HG03039 (cell line): ENCODE results near the gene HSD11B2.

Experiments
- ATAC-seq: cut with Tn5 transposase; IDR thresholded peaks from one replicate; pipeline ENCODE4 v1.9.1; 2021; ENCODE audit warnings: mild to moderate bottlenecking, moderate library complexity; ENCODE audit not compliant: unreplicated experiment

HSD11B2 gene

GRCh38 chr16:67430977-67431774 lies at the start of gene HSD11B2:
TSS of gene HSD11B2 (plus strand) at chr16:67431121. CDS start at chr16:67431249, 128 bp downstream.
- ATAC-seq: no peak

GRCh38 chr16:67383284-67383683 lies 47.6 kb upstream of the HSD11B2 start:
- ATAC-seq: no peak

DNA sequence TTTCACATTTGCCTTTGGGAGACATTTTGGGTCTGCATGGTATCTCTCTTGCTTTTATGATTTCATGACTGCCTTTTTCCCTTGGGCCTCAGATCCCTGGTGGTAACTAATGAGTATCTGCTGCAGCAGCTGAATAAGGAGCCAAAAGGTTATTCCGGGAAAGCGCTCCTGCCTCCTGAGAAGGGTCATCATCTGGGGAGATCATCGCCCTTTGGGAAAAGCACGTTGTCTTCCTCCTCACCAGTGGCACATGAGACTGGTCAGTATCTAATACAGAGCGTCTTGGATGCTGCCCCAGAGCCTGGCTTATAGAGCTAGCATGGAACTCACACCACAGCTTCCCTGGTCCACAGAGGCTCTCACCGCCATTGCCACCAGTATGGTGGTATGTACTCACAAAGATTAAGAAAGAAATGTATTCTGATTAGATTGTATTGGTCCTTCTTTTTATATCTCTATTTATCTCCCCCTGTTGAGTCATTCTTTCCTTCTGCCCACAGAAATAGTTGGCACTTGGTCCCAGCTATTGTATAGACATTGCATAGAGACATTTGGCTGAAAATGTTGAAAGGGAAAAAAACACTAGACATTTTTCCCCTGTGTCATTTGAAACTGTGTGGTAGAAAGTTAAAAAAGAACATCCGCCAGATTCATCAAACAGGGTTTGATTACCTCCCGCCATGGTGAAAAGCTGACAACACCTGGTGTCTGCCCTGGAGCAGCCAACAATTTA lies 46.0 kb upstream of the HSD11B2 start:
- ATAC-seq: no peak

- no peak for ATAC-seq
These were observed 44.0 kb upstream of the HSD11B2 start for GRCh38 chr16:67386861-67387455.

DNA sequence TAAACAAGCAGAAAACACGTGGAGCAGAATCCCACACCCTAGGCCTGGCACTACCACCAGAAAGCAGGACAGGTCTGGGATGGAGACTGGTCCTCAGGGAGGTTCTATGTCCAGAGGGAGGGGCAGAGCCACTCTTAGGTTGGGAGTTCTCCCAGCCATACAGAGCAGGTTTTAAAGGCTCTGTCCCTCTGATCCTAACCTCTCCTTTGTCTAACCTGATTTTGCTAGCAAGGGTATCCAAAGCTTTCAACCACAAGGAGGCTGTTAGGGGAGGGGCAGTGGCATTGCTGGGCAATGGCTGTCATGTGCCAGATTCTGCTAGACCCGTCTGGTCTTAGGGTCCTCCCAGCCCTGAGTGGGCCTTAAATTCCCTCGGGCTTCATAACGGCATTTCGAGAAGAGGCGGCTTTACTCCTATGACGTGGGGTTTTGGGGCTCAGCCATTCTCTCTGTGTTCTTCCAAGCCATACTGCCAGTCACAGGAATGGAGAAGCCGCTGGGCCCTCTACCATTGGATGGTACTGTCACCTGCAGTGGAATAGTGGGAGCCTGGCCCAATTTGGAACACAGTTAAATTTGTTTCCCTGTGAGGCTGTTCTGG lies 43.3 kb upstream of the HSD11B2 start:
- ATAC-seq: no peak

GRCh38 chr16:67388191-67388590 lies 42.7 kb upstream of the HSD11B2 start:
- no peak for ATAC-seq

GRCh38 chr16:67388591-67388990 lies 42.3 kb upstream of the HSD11B2 start:
- no peak for ATAC-seq

GRCh38 chr16:67389911-67390815 lies 40.8 kb upstream of the HSD11B2 start:
- ATAC-seq: no peak

GRCh38 chr16:67390816-67391423 lies 40.0 kb upstream of the HSD11B2 start:
- no peak for ATAC-seq

DNA sequence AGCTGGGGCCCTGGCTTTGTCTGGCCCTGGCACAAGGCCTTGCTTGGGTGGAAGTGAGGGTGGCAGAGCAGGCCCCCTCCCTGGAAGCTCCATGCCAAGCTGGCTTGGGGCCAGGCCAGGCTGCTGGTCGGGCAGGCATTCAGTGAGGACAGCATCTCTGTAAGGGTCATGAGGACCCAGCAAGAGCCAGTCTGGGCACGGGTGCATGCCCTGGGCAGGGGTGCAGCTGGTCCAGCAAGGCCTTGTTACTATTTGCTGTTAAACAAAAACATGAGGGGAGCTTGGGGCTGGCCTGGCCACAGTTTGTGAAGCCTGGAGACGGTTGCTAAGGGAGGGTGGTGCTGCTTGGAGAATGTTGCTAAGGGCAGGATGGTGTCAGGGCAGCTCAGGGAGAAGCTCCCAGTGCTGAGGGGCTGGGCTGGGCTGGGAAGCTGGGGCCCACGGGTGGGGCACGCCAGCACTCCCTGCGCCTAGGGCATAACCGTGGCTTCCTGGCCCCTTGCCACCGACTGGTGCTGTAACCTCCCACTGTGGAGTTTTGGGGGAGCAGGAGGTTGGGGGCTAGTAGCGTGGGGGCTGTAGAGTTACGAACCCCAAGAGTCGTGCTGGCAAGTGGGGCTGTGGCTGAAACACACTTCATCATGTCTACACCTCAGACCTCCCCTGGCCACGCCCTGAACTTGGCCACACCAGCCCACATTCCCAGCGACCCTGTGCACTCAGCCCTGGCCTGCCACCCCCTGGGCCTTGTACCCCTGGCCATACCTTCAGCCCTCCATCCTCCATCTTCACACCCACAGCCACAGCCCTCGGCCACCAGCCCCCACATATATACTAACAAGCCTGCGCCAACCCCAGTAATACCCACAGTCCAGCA lies 39.3 kb upstream of the HSD11B2 start:
- ATAC-seq: no peak

DNA sequence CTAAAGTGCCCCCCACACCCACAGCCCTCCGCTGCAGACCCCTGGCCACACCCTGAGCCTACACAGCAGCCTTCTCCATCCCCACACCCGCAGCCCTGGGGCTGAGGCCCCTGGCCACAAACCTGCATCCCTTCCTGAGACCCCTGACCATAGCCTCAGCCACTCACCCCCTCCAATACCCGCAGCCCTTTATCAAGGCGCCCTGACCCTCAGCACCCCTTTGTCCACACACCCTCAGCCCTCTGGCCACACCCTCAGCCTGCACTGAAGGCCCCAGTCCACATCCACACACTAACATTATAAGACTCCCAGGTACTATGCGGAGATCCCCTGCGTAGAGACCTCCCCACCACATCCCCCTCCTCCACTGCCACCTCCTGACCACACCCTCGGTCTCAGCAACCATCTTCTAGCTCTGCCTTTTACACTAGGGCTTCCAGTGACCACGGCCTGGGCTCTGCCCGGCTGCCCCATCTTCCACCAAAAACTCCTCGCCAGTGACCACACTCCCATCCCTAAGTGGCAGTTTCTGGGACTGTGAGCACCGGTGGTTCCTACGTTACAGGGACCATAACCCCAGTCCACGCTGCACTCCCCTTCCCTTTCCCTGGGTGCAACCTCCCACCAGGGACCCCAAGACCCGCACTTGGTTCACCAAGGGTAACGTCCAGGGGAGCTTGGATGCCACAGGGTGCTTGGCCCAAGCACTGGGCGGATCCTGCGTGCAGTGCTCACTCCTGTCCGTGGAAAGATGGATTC lies 38.4 kb upstream of the HSD11B2 start:
- no peak for ATAC-seq

- no peak for ATAC-seq
These were observed 37.7 kb upstream of the HSD11B2 start, which contains the start of gene TPPP3 for GRCh38 chr16:67393111-67393787. TSS of gene TPPP3 (minus strand) at chr16:67393498. CDS start at chr16:67391111, 2,387 bp downstream.

DNA sequence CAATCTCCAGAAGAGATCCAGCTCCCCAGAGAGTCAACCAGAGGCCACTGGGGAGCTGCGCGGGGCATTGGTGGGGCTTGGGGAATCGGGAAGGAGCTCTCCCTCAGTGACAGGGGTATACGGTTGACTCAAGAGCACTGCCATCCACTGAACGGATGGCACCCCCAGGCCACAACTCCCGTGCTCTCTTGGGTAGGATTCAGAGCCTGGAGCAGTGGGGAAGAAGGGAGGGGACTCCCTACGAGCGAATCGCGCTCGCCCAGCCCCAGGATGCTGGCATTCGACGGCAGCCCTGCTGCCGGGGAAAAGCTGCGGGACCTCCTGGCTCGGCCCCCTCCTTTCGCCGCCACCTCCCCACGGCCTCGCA lies 37.1 kb upstream of the HSD11B2 start:
- no peak for ATAC-seq

GRCh38 chr16:67394155-67395104 lies 36.5 kb upstream of the HSD11B2 start:
- no peak for ATAC-seq

DNA sequence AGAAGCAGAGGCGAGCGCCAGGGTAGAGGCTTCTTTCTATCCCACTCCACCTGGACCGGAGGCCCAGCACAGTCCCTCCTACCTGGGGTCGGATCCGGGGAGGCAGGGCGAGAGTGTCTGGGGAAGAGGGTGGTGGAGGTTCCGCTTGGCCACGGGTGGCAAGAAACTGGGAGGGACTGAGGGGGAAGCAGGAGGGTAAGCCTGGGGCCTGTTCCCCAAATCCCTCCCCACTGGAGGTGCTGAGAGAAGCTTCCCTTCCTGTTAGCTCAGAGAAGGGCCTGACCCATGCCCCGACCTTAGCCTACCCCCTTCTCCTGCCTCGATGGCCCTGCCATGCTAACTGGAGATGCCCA lies 35.8 kb upstream of the HSD11B2 start:
- ATAC-seq: no peak

- no peak for ATAC-seq
These were observed 35.3 kb upstream of the HSD11B2 start for GRCh38 chr16:67395458-67396158.
